ENCODE results near the gene RIPOR3. TPM values are rescaled to one million over a fixed set of nuclear protein-coding genes. Genes with fewer than 3 reads are reported as not detected.

Gene RIPOR3
- total RNA-seq, 2 experiments from 2014 or later, result 0.53 TPM; not detected in 1

GRCh38 chr20:50568549-50568942, 122.8 kb downstream of the RIPOR3 start:
- H3K4me2 ChIP-seq (ENCODE audit: low read length), result no peak overlapping the region
- CTCF ChIA-PET (ENCODE audit: unreplicated experiment), result interaction anchor here (0.5 kb wide), 1 partner anchor 96 kb away, joined by 3 read pairs; no protein-coding TSS in a partner anchor
- TF ChIP-seq CTCF (conservative IDR thresholded peaks at IDR 0.05; ENCODE audit: low read length), result no peak
- no peak for TF ChIP-seq EZH2phosphoT487 (IDR thresholded peaks at IDR 0.05; ENCODE audit: borderline replicate concordance, low read depth, low read length)
- no peaks in the 10 kb centered on the region for H3K9me3 ChIP-seq (ENCODE audit: low read length)
- no peak overlapping the region for H3K4me3 ChIP-seq (ENCODE audit: low read depth, low read length, poor library complexity, severe bottlenecking)
- H4K20me1 ChIP-seq (ENCODE audit: insufficient read depth, low read length), result no peaks in the 10 kb centered on the region
- H3K27ac ChIP-seq (ENCODE audit: low read depth, low read length, poor library complexity, severe bottlenecking), result no peak overlapping the region
- no peaks in the 10 kb centered on the region for H3K4me1 ChIP-seq (ENCODE audit: insufficient read depth, low read length, poor library complexity, severe bottlenecking)
- no peaks in the 10 kb centered on the region for H3K9me2 ChIP-seq (ENCODE audit: insufficient read depth, low read length)
- no peak overlapping the region for H2AFZ ChIP-seq (ENCODE audit: low read length)
- H3K79me2 ChIP-seq (ENCODE audit: insufficient read depth, low read depth, low read length), result no peaks in the 10 kb centered on the region
- peaks cover 7% of the 10 kb centered on the region; the same call in 1 of the 2 replicates for H3K36me3 ChIP-seq (ENCODE audit: insufficient read depth, low read length)
- POLR2A ChIA-PET, result interaction anchor here (0.6 kb wide), 1 partner anchor 66 kb away, joined by 3 read pairs; no protein-coding TSS in a partner anchor
- intact Hi-C loops (cut with micrococcal nuclease; ENCODE audit: unreplicated experiment), result no loop called here
- no peak for DNase-seq (ENCODE audit: low spot score)
- BruUV-seq (replicated peaks), result no TSS peak

- Histone ChIP-seq H3K9me2 (ENCODE audit: insufficient read depth, low read length) (no peaks in the 10 kb centered on the region), H3K79me2 (ENCODE audit: insufficient read depth, low read depth, low read length) (no peaks in the 10 kb centered on the region), H3K36me3 (ENCODE audit: insufficient read depth, low read length) (peaks cover 7% of the 10 kb centered on the region; the same call in 1 of the 2 replicates), H3K9me3 (ENCODE audit: low read length) (no peaks in the 10 kb centered on the region), H4K20me1 (ENCODE audit: insufficient read depth, low read length) (no peaks in the 10 kb centered on the region), H3K4me3 (ENCODE audit: low read depth, low read length, poor library complexity, severe bottlenecking) (no peak overlapping the region), H3K27ac (ENCODE audit: low read depth, low read length, poor library complexity, severe bottlenecking) (no peak overlapping the region), H3K4me2 (ENCODE audit: low read length) (no peak overlapping the region), H3K4me1 (ENCODE audit: insufficient read depth, low read length, poor library complexity, severe bottlenecking) (no peaks in the 10 kb centered on the region), H2AFZ (ENCODE audit: low read length) (no peak overlapping the region)
- DNase-seq (ENCODE audit: low spot score), result no peak
- ChIA-PET POLR2A (no interaction called here), CTCF (ENCODE audit: unreplicated experiment) (interaction anchor here (0.5 kb wide), 1 partner anchor 95 kb away, joined by 3 read pairs; no protein-coding TSS in a partner anchor)
- intact Hi-C loops (cut with micrococcal nuclease; ENCODE audit: unreplicated experiment), result no loop called here
- TF ChIP-seq CTCF (conservative IDR thresholded peaks at IDR 0.05; ENCODE audit: low read length) (no peak), EZH2phosphoT487 (IDR thresholded peaks at IDR 0.05; ENCODE audit: borderline replicate concordance, low read depth, low read length) (no peak)
- BruUV-seq (replicated peaks), result no TSS peak
These were observed 123.3 kb downstream of the RIPOR3 start for GRCh38 chr20:50567860-50568548.

GRCh38 chr20:50565871-50566270, 125.5 kb downstream of the RIPOR3 start:
- ChIA-PET POLR2A (interaction anchor here (0.6 kb wide), 1 partner anchor 16 kb away, joined by 3 read pairs; no protein-coding TSS in a partner anchor), CTCF (ENCODE audit: unreplicated experiment) (no interaction called here)
- H3K79me2 ChIP-seq (ENCODE audit: insufficient read depth, low read depth, low read length), result no peaks in the 10 kb centered on the region
- DNase-seq (ENCODE audit: low spot score), result no peak
- no peaks in the 10 kb centered on the region for H4K20me1 ChIP-seq (ENCODE audit: insufficient read depth, low read length)
- no peaks in the 10 kb centered on the region for H3K9me3 ChIP-seq (ENCODE audit: low read length)
- H3K36me3 ChIP-seq (ENCODE audit: insufficient read depth, low read length), result peaks cover 18% of the 10 kb centered on the region; the same call in 1 of the 2 replicates
- no peak for TF ChIP-seq EZH2phosphoT487 (IDR thresholded peaks at IDR 0.05; ENCODE audit: borderline replicate concordance, low read depth, low read length)
- no peak for TF ChIP-seq CTCF (conservative IDR thresholded peaks at IDR 0.05; ENCODE audit: low read length)
- no peaks in the 10 kb centered on the region for H3K4me1 ChIP-seq (ENCODE audit: insufficient read depth, low read length, poor library complexity, severe bottlenecking)
- no peak overlapping the region for H3K27ac ChIP-seq (ENCODE audit: low read depth, low read length, poor library complexity, severe bottlenecking)
- no TSS peak for BruUV-seq (replicated peaks)
- no peak overlapping the region for H3K4me3 ChIP-seq (ENCODE audit: low read depth, low read length, poor library complexity, severe bottlenecking)
- H3K9me2 ChIP-seq (ENCODE audit: insufficient read depth, low read length), result no peaks in the 10 kb centered on the region
- H2AFZ ChIP-seq (ENCODE audit: low read length), result no peak overlapping the region
- intact Hi-C loops (cut with micrococcal nuclease; ENCODE audit: unreplicated experiment), result no loop called here
- no peak overlapping the region for H3K4me2 ChIP-seq (ENCODE audit: low read length)

All from OCI-LY7 (cell line).